Hepatic stellate cell (primary cell): ENCODE data around the gene PDSS2.
"Not testable (repeated sequence)": the region's sequence is repeated elsewhere in the genome, so short reads cannot be mapped to it uniquely, and the experiment has no call there.

Experiments used
- DNase-seq: peaks from one replicate; pipeline ENCODE4 v3.0.0; 2011; ENCODE audit warnings: low spot score

The PDSS2 gene, protein sequence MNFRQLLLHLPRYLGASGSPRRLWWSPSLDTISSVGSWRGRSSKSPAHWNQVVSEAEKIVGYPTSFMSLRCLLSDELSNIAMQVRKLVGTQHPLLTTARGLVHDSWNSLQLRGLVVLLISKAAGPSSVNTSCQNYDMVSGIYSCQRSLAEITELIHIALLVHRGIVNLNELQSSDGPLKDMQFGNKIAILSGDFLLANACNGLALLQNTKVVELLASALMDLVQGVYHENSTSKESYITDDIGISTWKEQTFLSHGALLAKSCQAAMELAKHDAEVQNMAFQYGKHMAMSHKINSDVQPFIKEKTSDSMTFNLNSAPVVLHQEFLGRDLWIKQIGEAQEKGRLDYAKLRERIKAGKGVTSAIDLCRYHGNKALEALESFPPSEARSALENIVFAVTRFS

DNA sequence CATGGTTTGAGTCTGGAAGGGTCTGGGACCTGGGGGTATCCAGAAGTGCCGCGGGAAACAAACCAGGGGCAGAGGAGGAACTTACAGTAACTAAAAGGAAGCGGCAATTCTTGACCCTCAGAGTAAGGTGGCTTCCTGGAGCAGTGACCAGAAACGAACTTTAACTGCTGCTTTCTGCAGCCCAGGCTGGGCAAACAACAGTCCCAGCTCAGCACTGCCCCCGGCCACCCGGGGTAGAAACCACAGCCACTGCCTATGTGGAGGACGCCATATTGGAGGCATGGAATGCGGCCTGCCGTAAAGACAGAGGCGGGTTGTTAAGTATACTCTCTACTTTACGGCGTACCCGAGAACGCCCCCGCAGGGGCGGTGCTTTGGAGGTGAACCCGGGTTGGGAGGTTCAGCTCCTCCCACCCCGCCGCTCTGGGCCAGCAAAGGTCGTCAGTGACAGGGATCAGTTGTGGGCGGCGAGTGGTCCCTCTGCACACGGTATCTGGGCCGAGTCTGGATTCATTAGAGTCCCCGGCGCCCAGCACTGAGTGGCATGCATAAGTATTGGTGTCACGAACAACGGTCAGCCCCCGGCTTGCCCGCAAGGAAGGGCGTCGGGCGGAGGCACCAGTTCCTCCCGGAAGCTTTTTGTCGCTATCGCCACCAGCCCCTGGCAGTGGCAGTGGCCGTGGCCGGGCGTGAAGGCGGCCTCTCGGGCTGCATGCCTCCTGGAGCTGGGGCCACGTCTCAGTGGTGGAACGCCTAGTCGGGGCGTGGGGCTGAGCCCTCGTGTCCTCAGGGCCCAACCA is at the start of gene PDSS2:
PDSS2 (minus strand) TSS at position 282 of the 800 bp plus-strand sequence; CDS start at position 3, 279 bp downstream.
- peak; percentile 93 for DNase-seq

DNA sequence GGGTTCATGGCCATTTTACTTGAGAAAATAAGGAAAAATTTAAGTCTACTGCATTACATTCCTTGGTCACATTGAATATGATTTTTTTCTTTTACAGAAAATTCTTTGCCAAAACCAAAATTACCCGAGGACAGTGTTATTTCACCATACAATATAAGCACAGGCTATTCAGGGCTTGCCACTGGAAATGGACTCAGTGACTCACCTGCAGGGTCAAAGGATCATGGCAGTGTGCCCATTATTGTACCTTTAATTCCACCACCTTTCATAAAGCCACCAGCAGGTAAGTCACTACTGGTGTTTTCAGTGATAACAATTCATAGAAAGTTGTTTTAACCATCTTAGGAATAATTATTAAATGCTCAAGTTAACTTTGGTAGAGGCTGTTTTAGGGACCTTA is 46.8 kb upstream of the PDSS2 start:
- no peak for DNase-seq

DNA sequence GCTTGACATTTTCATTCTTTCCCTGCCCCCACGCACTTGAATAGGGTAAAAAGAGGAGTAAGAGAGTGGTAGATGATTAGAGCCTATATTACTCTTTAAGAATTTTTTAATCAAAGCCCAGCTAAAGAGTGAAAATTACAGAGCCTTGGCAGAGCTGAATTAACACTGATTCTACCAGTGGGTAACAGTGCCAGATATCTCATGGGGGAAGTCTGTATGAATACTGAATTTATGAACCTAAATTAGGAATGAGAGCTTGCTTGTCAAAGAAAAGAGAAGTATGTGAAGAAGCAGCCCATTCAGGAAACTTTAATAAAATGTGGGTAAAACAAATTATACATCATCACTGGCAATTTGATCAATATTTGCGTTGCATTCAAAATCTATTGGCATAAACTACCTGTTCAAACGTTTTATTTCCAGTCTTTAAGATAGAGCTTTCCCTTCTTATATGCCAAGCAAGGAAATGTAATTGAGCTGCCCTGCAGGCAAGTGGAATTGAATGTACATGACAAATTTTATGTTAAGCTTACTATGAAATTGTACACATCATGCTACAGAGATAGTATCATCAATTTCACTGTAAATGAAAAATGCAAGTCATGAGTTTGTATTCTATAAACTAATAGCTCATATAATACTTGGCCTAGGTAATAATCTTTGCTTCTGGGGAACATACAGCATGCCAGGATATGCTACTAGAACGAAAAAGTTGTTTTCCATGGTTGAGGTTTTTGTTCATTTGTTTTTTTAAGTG is 45.1 kb upstream of the PDSS2 start:
- no peak for DNase-seq

DNA sequence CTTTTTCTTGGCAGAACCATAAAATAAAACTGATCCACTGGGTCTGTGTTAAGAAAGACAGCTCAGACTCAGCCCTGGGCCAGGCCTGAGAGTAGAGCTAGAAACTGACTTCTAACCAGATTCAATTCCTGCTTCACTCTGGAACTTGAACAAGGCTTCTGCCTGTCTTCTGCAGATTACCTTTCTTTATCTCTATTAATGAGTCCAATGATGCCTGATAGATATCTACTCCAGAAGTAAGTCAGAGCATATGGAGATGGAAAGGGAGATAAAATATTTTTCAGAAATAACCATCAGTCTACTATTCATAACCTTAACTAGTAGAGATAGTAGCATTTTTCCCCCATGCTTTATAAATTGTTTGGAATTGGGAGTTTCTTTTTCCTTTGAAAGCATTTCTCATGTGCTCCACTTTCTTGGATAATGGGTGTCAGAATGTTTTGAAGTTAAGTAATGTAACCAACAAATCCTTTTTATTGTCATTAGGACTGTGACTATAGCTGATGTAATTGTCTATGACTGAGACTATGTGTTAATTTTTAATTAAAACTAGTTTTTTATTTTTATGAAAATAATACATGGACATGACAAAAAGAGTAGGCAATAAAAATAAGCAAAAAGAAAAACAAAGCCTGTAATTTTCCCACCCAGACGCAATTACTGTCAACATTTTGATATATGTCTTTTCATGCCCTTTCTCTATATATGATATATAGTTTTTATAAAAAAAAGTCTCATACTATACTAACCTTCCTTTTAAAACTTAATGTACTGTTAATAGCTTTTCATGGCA is 37.7 kb upstream of the PDSS2 start:
- no peak for DNase-seq

DNA sequence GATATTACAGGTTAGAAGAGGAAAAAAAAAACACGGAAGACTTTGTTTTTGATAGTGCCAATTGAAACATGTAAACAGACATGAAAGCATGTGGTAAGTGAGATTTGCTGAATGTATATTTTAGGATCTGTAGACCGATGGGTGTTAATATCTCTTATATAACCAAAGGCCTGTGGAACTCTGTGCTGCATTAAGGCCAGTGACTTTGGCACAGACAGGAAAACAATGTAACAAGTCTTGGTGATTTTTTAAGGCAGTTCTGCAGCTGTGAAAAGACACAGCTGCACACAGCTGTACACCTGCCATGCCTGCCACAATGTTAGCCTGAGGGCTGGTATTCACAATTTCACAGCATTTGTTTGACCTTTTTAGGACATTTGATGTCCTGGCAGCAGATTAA is 36.6 kb upstream of the PDSS2 start:
- DNase-seq: no peak

DNA sequence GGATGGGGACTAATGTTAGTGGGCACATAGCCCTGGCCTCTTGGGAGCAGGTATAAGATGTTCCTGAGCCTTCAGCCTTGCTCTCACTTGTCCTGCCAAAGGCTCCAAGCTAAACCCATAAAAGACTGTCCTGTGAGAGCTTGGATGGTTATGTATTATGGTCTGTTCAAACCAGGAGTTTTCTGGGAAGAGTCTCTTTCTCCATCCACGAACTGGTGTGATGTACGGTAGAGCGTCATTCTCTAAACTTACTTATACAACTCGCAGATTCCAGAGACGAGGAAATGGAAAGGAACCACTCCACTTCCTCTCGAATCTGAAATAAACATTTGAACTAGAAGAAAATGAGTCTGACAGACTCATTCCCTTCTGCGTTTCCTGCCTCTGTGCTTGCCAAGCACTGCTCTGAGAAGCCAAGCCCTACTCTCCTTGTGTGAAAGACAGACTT is 35.9 kb upstream of the PDSS2 start:
- peak; percentile 29 for DNase-seq

DNA sequence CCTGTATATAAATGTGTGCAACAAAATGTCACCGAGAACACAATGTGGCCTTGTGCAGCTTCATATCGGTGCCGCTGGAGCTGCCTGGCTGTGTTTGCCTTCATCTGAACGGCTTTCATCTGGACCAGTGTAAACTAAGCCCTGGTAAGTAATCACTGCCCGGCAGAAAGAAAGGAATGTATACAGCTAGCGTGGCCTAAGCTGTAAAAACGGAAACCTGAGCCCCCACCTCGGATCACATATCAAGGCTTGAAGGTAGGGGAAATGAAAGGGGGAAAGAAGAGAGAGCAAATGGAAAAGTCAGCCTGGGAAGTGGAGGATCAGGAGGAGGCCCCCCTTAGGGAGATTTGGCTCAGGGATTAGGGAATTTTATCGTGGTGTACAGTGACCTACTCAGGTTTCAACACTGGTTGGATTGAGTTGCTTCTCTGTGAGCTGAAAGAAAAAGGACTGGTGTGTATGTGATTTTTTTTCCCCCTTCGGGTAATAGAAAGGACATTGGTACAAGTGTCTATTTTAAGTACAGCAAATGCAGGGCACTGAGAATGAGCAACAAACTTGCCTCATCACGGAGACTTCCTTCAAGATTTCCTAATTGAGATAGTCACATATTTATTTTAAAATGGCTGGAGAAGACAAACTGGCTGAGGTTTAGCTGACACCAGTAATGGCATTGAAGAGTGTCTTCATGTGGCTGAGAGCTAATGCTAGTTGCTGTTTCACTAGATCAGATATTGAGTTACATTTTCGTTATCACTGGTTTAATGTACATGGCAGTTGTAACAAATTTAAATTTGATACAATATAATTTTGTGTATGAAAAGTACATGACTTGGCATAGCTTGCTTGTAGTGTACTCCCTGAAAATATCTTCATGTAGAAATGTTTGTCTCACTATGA is 34.0 kb upstream of the PDSS2 start:
- DNase-seq: peak; percentile 27

DNA sequence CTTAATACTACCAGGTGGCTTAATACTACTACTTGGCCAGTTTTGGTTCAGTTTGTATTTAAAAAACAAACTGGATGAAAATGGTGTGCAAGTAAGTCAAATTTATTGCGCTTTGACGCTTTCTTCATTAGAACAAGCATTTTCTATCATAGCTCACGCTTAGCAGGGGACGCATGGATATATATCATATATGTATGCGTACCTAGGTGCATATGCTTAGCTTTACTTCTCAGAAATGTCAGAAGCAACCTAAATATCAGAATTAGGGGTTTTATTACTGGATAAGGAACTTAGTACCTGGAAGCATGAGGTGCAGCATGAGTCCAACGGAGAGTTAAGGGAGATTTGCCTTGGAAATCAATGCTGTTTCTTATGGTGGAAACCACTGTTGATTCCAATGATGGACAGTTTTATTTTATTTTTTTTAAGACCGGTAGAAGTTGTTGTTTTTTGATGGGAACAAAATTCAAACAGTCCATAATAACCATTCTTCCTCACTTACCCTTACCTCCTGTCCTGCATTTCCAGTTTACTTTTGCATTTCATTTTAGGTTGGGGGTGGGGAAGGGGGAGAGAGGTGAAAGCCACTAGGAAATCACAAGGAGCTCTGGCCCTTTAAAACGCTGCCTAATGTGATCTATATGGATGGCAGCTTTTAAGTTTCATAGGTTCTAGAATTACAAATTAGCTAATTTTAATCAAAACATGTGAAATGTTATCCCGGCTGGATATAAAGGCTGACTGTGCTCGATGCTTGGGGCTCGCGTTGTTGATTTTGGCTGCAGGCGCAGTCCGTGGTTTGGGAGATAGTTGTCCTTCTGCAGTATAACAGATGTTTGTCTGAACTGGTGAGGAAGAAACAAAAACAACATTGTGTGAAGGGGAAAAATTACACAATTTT is 32.6 kb upstream of the PDSS2 start:
- DNase-seq: peak; percentile 37

DNA sequence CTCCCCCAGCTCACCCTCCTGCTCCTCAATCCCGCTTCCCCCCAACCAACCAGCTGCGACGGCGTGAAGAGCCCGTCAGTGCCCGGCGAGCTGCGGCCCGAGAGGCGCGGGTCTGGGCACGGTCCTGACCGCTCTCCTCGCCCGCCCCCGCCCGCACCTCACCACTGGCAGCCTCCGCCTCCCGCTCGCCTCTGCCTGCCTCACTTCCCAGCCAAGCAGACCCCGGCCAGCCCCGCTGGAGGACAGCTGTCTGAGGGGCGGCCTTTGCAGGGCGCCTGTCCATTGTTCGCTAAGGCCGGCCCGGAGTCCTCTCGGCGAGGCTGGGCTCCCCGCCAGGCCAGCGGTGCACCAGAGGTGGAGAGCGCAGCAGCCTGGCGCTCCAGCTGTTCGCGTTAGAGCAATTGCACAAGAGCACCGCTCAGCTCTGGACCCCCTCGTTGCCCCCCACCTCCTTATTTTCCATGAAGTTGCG is 31.8 kb upstream of the PDSS2 start:
- DNase-seq: peak; percentile 46

DNA sequence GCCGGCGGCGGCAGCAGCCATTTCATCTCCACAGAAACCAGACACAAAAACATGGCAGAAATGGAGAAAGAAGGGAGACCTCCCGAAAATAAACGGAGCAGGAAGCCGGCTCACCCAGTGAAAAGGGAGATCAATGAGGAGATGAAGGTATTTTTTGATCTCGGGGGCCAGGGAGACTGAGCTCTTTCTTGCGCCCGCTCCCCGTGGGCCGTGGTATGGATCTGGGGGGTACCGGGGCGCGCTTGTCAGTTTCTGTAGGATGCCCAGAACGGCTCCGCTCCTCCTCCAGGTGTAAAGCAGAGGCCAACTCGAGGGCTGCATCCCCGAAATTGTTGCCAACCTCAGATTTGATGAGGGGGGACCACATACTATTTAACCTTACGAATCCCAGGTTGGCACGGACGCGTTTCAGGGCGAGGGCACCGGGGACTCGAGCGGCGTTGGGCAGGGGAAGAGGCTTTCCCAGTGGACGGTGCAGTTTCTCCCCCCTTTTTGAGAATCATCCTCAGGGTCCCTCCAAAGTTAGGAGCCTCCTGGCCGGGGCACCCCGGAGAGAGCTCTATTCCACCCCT is 31.3 kb upstream of the PDSS2 start:
- peak; percentile 24 for DNase-seq

DNA sequence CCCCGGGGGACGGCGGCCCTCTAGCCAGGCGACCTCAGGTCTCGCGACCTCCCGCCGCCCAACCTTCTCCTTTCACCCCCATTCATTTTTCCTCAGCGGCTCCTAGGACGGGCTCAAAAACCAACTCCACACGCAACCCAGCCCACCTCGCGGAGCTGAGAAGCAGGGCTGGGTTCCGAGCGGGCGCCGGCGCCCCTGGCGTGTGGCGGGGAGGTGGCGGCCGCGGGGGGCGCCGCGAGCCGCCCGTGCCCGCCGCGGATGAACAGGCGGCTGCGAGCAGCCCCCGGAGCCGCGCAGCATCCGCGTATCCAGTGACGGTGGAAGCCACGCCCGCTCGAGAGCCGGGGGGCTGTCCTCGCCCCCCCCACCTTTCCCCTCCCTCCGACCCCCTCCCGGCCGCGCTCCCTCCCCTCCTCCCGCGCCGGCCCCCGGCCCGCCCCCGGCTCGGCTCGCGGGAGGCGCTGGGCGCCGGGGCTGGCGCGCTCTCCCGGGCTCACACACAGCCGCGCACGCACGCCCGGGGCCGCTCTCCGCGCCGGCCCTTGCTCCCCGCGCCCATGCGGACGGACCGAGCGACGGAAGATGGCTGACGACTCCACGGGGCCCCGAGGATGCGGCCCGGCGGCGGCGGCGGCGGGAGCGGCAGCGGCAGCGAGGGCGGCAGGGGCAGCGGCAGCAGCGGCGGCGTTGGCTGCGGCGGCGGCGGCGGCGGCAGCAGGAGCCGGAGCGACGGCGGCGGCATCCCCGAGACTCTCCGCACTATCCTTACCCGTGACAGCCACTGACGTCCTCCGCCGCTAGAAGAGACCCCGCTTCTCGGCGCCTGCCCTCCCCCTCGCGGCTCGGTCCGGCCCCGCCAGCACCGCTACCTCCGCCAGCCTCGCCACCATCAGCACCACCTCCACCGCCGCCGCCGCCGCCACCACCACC is 30.5 kb upstream of the PDSS2 start, which contains the start of gene SOBP:
SOBP (plus strand) TSS at position 482 of the 930 bp plus-strand sequence. CDS start 500 bp downstream, outside the sequence.
- DNase-seq: peak; percentile 58

DNA sequence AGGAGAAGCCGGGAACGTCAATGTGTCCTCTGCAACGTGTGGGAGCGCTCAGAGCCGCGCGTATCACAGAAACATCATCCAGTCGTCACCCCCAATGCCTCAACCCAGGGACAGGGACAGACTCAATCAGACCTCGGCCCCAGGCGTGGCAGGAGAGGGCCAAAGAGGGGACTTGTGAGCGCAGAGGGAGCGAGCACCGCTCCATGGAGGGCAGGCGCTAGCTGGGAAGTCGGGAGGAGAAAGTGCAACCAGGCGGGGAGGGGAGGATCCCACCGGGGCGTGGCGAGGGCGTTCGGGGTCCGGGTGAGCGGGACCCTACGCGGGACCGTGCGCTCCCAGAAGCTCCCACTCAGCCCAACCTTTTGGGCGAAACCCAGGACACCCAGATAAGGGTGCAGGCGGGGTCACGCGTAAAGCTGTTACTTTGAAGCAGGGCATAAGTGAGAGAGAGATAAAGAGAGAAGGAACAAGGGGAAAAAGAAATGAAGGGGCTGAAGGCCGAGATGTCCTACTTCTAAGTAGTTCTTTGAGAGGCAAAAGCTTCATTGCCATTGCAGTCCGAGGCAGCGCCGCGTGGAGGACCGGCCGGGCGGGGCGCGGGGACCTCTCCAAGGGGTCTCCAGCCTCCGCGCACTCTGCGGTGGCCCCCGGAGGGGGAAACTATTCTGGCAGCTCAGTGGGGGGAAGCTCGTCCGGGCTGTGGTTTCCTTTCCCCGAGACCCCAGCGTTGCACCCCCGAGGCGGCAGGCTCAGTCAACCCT is 29.7 kb upstream of the PDSS2 start:
- peak; percentile 68 for DNase-seq

DNA sequence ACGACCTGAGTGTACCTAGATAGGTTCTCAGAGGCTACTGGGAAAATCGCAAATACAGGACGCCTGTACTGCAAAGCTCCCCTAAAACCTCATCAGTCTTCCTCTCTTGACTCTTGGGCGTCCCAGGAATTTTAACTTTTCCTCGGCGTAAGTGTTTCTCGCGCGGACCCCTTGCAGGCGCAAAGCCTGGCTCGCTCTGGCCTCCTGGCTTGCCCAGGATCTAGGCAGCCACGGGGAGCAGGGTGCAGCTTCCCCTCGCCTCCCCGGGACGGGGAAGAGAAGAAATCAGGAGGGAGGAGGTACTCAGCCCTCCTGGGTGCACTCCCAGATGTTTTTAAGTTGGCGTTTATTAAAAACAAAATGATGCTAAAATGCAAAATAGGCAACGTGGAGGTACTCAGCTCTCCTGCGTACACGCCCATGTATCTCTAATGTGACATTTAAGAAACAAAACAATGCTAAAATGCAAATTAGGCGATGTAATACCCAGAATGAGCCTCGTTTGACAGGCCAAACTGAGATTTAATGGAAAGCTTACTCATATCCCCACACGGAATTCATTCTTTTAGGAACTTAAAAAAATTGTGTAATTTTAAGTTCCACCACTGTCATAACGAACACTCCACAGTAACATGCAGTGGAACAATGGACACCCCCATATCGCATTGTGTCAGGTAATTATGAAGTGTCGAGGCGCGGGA is 29.0 kb upstream of the PDSS2 start:
- peak; percentile 44 for DNase-seq

DNA sequence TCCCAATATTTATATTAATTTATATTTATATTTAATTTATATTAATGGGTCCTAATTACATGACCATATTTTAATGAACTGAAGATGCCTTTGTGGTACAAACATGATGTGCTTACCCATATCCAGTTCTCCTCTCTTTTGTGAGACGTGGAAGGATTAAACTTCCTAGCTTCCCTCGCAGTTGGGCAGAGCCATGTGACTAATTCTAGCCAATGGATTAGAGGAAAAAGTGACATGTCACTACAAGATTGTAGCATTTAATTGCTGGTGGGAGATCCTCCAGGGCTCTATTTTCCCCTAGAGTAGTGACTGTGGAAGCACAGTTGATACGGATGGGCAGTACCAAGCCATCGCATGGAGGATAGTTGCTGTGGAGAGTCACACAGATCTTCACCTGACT is 25.8 kb upstream of the PDSS2 start:
- DNase-seq: no peak

DNA sequence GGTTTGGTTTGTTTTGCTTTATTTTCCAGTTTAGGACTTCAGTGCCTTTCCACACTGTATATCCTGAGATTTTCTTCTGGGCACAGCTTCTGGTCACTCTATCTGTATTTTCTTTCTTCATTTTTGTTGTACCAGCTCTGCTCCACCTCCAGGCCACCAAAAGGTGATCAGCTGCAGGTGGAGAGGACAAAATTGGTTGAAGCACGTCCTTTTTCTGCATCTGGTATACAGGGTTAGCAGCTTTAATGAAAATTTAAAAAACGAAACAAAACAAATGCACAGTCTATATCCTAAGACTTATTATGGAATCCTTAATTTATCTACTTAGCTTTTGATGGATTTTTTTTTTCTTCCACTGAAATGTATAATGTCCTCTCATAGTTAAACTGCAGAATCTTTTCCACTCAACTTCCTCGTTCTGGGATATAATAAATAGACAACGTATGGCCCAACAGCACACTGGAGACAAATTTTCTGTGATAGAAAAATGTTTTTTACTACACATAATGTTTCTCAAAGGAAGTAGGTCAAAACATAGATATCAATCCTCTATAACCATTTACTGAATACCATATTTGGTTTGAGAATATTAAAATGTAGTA is 19.8 kb upstream of the PDSS2 start:
- no peak for DNase-seq

DNA sequence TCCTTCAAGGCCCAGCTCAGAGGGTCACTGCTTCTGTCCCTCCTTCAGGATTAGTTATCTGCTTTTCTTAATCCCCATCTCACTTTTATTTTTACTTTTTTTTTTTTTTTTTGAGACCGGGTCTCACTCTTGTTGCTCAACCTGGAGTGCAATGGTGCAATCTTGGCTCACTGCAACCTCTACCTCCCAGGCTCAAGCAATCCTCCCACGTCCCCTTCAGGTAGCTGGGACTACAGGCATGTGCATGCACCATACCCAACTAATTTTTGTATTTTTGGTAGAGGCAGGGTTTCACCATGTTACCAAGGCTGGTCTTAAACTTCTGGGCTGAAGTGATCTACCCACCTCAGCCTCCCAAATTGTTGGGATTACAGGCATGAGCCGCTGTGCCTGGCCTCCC is 16.5 kb upstream of the PDSS2 start:
- DNase-seq: not testable (repeated sequence)
